GM18519 (cell line): ENCODE measurements around the gene BCKDHB.
"Not testable (repeated sequence)": the region's sequence is repeated elsewhere in the genome, so short reads cannot be mapped to it uniquely, and the experiment has no call there.

Source experiments
- ATAC-seq: cut with Tn5 transposase; IDR thresholded peaks from one replicate; pipeline ENCODE4 v1.9.1; 2021; ENCODE audit warnings: mild to moderate bottlenecking, moderate library complexity; ENCODE audit not compliant: unreplicated experiment, low FRiP score

BCKDHB gene

DNA sequence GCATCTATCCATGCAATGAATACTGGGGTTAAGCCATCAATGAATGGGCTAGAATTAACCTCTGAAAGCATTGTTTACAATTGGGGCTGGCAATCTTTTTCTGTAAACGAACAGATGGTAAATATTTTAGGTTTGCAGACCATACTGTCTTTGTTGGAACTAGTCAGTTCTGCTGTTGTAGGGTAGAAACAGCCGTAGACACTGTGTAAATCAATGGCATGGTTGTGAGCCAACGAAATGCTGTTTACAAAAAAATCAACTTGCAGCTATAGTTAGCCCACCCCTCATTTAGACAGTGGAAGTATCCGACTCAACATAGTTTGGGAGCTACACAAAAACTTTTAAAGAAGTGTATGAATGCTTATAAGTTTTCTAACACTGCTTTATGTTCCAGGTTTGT is 91.5 kb downstream of the BCKDHB start:
- ATAC-seq = no peak

DNA sequence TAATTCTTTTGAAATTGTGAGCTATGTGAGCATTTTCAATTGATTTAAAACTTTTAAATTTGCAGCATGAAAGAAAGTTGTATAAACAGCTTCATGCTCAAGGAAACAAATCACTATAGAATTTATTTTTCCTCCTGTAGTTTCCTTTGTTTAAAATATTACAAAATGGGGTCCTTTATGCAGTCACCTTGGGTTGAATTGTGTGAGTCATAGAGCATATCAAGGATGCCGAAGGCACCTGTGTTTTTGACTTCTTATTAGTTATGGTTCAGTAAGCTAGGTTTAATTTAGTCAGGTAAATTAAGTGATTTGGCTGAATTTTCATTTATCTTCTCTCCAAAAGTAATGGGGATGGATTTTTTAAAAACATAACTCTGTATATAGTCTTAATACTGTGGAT is 96.8 kb downstream of the BCKDHB start:
- ATAC-seq = no peak

DNA sequence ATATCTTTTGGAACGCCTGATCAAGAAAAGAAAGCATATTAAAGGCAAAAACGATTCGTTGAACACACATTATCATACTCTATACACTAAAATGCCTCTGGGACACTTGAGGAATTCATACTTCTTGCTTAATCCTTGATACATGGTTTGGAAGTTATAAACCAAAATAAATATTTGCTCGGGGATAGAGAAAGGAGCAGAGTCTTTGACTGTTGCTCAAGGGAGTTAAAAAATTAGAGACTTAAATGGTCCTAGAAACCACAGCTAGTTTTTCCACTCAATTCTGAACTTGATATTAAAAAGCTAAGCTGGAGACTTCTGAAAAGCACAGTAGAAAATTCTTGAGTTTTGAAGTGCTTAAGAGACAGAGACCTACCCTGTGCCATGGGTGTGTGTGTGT is 98.9 kb downstream of the BCKDHB start:
- no peak for ATAC-seq

DNA sequence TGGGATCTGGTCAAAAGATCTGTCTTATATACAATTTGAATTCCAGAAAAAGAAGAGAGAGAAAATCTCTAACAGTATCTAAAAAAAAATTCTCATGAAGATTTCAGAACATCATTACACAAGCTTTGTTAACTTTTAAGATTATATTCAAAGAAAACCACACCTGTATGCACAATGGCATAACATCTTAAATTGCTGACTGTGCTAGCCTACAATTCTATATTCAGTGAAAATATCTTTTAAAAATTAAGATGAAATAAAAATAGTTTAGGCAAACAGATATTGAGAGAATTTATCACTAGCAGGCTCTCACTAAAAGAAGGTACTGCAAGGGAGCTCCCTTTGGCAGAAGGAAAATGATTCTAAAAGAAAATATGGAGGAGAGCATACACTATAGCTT is 100.3 kb downstream of the BCKDHB start:
- ATAC-seq = no peak

DNA sequence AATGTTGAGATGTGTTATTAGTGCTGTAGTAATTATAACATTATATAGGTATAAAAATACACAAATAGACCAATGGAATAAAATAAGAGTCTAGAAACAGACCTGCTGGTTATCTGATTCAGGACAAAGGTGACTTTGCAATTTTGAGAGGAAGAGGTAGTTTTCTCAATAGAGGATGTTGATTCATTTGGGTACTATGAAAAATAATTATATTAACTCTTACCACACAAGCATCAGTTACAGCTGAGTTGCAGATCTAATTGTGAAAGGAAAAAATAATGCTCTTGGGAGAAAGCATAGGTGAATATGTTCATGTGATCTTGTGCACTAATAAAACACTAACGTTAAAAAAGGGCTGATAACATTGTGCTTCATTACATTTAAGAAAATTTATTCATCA is 103.0 kb downstream of the BCKDHB start:
- peak; percentile 36 for ATAC-seq

DNA sequence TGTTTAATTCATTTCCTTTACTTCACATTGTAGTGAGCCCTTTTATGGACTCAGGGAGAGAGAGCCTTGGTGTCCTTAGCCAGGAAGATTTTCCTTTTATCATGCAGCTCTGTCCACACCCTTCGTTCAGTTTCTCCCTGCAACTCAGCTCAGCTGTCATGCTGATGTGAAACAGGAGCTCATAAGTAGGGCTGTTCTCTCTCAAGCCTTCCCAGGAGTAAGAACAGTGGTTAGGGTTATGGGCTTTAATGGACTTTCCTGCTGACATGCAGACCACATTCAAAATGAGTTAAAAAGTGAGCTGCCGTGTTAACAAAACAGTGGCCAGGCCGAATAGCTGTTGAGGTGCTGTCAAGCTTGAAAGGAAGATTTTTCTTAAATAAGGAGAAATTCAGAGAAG is 104.1 kb downstream of the BCKDHB start:
- no peak for ATAC-seq

DNA sequence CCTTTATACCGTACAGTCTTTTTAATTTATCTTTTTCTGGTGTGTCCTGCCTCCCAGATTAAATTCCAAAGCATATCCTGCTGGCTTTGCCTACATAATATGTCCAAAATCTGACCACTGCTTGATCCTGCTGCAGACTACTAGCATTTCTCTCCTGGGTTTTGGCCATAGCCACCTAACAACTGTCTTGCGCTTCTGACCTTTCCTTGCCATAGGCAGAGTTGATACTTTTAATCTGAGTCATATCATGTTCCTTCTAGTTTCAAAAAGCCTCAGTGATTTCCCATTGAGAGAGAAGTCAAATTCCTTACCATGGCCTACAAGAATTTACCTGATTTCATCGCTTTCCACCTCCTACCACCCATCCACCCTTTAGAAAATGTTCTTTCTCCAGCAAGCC is 104.8 kb downstream of the BCKDHB start:
- ATAC-seq = no peak

DNA sequence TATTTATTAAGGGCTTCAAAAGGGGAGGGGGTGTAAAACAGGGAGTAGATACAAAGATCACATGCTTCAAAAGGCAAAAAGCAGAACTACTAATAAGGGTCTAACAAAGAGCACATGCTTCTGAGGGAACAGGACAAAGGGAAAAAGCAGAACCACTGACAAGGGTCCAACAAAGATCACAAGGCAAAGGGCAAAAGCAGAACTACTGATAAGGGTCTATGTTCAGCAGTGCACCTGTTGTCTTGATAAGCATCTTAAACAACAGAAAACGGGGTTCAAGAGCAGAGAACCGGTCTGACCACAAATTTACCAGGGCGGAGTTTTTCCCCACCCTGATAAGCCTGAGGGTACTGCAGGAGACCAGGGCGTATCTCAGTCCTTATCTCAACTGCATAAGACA is 105.4 kb downstream of the BCKDHB start:
- not testable (repeated sequence) for ATAC-seq

DNA sequence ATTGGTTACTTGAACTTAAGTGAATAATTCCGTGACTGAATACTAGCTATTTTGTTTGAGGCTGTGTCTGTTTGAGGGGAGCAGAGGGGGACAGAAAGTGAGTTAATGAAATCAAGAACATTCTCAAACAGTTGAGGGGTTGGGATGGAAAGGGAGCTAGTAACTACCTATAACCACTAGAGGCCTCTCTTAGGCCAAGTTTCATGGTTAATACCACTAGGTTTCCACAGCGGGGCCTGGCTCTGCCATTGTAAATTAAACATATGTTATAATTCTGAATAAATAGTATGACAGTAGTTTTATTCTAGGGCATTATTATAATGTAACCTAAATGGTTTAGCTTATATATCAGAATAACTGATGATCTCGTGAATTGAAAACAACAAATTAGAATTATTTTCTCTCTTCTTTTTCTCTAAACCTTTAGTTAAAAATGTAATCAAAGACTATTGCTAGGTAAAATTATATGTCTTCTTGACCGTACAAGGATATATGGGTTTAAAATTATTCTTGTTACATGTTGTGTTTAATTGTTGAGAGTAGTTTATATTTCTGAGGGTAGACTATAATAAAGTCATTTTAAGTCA is 108.1 kb downstream of the BCKDHB start:
- peak; percentile 95 for ATAC-seq

DNA sequence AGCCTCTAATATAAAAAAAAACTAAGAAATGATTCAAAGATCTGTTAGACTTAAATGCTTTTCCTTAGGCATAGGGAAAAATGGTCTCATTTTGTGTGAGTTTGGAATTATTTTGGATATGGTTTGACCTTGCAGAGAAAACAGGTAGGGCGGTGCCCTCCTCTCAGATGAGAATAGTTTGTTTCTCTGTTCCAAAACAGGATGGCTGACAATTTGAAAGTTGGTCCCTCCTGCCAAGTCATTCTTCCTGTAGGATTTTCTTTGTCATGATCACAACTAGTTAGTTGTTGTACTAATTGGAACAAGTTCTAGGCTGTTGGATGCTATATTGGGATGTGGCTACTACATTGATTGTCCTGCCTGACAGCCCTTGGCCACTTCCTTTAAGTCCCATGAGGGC is 108.6 kb downstream of the BCKDHB start:
- no peak for ATAC-seq

DNA sequence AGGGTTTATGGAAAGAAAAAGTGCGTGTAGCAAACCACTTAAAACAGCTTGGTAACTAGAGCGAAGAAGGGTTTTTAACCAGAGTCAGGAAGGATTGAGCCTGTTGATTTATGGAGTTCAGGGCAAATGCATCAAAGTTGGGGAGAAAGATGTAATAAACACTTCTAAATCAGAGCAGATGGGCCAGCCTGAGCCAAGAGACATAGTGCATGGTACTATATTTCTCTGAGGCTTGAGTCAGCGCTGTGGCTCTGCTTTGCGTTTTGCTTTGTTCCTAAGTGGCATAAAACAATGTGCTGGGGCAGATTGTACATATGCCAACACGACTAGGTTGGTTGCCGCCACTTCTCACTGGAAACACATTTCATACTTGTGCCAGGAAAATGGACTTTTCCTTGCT is 111.3 kb downstream of the BCKDHB start:
- ATAC-seq = no peak

DNA sequence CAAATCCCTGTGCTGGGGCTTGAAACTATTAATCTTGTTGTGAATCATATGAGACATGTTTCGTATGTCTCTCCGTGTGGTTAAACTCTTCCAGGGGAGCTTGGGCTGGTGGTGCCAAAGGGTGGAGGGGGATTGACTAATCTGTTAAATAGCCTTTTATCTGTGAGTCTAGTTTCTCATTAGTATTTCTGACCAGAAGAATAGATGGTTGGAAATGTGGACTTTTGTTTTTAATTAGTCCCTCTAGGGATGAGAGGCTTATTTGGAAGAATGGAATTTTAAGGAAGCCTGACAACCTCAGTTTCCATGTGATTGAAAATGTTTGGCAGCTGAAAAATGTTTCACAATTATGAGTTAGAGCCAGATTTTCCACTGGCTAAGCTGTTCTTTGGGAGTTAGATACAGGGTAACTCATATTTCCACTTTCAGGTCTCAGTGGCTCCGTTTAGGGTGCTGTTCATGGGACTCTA is 117.3 kb downstream of the BCKDHB start:
- no peak for ATAC-seq

DNA sequence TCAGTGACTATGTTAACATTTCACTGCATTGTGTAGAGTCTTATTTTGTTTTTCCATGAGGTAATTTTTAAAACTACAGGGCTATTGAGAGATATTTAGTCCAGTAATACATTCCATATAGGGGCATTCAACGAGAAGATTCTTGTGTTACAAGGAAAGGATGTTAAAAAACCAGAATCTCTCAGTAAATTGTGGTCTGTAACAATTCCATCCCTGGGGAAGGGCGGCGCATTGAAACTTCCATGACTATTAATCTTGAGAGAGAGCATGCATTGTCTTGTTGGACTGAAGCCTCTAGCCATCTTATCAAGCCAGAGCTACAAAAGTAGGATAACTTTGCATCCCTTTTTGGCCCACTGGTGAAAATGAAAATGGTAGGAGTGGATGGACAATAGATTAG is 119.7 kb downstream of the BCKDHB start:
- ATAC-seq = no peak

DNA sequence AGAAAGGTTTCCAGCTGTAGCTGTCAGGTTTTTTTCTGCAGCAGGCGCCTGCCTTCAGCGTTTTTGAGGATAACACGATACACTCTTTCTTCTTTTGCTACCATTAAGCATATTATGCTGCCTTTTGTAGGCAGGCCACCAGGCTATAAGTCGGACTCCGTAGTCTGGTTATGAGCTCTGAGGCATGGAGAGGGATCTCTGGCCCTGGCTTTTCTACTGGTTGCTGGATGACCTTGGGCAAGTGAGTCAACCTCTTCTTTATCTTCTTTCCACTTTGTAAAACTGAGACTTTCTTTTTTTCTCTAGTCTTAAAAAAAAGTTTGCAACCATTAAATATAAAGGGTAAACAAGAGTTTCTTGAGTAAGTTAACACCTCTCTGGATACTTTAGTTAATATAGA is 120.2 kb downstream of the BCKDHB start:
- no peak for ATAC-seq

DNA sequence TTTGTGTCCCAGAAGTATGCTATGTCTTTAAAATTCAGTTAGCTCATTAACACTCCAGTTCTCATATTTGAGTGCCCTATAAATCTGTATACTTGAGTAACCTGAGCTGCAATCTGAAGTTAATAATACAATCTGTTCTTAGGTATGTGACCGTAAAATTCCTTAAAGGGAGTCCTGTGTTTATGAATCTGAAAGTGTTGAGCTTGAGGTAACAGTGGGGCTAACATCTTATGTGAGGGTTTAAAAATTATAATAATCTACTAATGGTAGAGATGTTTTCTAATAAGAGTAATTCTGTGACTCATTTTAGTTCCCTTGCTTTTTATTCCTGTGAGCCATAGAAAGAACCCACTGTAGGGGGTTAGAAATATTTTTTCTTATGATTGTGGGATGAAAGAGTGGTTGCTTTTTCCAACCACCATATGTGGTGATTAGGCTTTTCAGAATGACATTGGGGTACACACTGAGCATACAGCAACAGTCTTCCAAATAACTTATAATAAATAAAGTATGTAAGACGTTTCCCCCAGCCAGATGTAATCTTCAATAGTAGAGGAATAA is 121.2 kb downstream of the BCKDHB start:
- no peak for ATAC-seq

DNA sequence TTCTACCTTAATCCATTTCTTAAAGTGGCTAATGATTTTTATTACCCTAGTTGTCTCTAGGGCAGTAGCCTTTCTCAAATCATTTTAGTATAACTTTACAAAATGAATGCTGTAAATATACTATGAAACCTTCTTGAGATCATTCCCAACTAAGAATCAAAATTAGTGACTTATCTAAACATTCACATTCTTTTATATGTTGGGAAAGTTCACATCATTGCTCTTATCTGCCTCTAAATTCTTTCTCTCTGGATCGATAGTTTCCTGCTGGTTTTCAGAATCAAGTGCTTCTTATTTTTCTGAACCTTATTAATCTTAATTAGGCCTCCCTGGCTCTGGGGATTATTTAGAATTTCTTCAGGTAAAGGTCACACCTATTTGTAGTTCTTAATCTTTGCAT is 126.8 kb downstream of the BCKDHB start:
- ATAC-seq = no peak

DNA sequence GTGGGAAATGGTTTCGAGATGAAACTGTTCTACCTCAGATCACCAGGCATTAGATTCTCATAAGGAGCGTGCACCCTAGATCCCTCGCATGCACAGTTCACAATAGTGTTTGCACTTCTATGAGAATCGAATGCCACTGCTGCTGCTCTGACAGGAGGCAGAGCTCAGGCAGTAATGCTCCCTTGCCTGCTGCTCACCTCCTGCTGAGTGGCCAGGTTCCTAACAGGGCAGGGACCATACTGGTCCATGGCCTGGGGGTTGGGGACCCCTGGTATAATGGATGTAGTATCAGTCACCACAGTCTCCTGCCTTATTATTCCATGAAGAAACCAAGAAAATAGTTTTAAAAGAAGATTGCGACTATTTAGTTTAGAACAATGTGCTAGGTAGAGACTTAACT is 127.5 kb downstream of the BCKDHB start:
- no peak for ATAC-seq

DNA sequence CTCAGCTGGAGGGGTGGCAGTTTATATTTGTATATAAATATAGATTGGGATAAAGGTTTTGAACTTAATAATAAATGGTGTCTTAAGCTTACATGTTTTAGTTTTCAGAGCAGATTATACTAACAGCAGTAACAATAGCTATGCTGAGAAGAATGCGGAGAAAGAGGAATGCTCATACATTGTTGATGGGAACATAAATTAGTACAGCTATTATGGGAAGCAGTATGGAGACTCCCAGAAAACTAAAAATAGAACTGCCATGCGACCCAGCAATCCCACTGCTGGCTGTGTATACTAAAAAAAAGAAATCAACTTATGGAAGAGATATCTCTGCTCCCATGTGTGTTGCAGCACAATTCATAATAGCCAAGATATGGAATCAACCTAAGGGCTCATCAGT is 127.9 kb downstream of the BCKDHB start:
- no peak for ATAC-seq

DNA sequence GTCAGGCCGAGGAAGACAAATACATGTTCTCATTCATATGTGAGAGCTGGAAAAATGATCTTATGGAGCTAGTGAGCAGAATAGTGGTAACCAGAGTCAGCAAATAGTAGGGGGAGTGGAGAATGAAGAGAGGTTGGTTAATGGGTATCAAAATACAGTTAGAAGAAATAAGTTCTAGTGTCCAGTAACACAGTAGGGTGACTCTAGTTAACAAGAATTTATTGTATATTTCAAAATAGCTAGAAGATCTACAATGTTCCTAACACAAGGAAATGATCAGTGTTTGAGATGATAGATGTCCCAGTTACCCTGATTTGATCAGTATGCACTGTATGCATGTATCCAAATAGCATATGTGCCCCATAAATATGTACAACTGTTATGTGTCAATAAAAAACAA is 128.4 kb downstream of the BCKDHB start:
- ATAC-seq = no peak

DNA sequence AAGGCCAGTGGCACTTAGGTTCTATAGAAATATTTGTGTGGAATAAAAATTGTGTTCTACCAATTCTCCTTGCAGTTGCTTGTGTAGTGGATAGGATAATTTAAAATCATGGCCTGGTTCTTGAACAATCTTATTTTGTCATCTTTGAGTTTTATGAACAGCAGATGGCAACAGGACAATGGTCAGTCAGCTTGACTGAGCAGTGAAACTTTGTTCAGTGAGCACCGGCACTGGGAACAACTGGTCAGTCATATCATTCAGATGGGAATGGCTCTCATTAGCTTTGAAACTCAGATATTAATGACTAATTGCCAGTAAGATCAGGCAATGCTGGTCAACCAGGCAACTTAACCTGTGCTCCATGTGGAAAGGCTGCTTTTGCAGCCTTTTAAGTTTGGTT is 129.2 kb downstream of the BCKDHB start:
- no peak for ATAC-seq

DNA sequence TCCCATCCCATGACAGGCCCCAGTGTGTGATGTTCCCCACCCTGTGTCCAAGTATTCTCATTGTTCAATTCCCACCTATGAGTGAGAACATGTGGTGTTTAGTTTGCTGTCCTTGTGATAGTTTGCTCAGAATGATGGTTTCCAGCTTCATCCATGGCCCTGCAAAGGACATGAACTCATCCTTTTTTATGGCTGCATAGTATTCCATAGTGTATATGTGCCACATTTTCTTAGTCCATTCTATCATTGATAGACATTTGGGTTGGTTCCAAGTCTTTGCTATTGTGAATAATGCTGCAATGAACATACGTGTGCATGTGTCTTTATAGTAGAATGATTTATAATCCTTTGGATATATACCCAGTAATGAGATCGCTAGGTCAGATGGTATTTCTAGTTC is 132.3 kb downstream of the BCKDHB start:
- ATAC-seq = not testable (repeated sequence)

DNA sequence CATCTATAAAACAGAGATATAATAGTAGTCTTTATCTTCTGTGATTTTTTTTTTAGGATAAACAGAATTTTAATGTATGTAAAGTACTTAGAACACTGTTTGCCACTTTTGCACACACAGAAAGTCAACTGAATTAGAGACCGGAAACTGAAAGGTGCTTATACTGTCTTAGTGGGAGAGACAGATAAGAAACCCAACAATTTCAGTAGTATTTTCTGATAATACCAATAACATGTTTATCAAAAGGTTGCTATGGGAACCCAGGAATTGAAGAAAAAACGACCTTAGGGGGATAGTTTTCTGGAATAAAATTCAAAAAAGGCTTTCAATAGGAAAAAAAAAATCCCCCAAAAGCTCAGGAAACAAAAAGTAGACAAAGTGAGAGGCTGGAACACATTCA is 138.6 kb downstream of the BCKDHB start:
- ATAC-seq = no peak

DNA sequence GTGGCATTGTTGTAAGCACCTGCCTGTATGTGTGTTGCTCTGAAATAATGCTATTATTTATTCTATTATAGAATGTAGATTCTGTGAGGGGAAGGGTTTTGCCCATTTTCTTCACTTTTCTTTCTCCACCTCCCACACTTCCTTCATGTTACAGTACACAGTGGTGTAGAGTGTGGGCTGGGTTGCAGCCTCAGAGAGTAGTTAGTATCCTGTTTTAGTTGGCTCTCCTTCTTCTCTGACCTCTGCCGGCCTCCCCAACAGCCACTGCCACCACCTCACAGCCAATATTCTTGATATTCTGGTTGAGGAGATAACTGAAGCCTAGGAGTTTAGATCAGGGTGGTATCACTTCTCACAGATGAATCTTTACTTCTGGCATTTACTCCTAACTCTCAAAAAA is 143.4 kb downstream of the BCKDHB start:
- ATAC-seq = no peak
